Measurements from ENCODE around the gene TLCD5.

Gene TLCD5

GRCh38 chr11:120352405-120352804, 27.3 kb downstream of the TLCD5 start (continued):
- no peak for TF ChIP-seq PBX3 (CRISPR knock-in tag; IDR thresholded peaks at IDR 0.05)
- TF ChIP-seq ZBTB26 (tag by site-specific recombination; optimal IDR thresholded peaks at IDR 0.05), result no peak
- no peak for TF ChIP-seq ZNF558 (tag by site-specific recombination; IDR thresholded peaks at IDR 0.05)
- no peak for TF ChIP-seq ZNF664 (tag by site-specific recombination; IDR thresholded peaks at IDR 0.05)
- TF ChIP-seq ZNF354C (tag by site-specific recombination; IDR thresholded peaks at IDR 0.05; ENCODE audit: borderline replicate concordance, low read depth), result no peak
- TF ChIP-seq ZBTB17 (tag by site-specific recombination; IDR thresholded peaks at IDR 0.05), result no peak
- peak; percentile 80 for TF ChIP-seq FEZF1 (tag by site-specific recombination; IDR thresholded peaks at IDR 0.05)
- no peak; the same call in 1 of the 2 replicates for TF ChIP-seq ZNF629 (tag by site-specific recombination; IDR thresholded peaks at IDR 0.05)
- TF ChIP-seq ZNF777 (tag by site-specific recombination; IDR thresholded peaks at IDR 0.05; ENCODE audit: borderline replicate concordance), result no peak
- no peak for TF ChIP-seq ZFP37 (tag by site-specific recombination; IDR thresholded peaks at IDR 0.05)
- no peak for TF ChIP-seq ZNF155 (tag by site-specific recombination; IDR thresholded peaks at IDR 0.05)
- TF ChIP-seq ZXDB (tag by site-specific recombination; IDR thresholded peaks at IDR 0.05), result peak; percentile 79
- no peak for TF ChIP-seq ZNF600 (tag by site-specific recombination; IDR thresholded peaks at IDR 0.05)
- TF ChIP-seq KLF1 (tag by site-specific recombination; IDR thresholded peaks at IDR 0.05), result no peak; the same call in 1 of the 2 replicates
- TF ChIP-seq ZFHX2 (tag by site-specific recombination; conservative IDR thresholded peaks at IDR 0.05), result peak; percentile 58
- no peak for TF ChIP-seq TSHZ1 (tag by site-specific recombination; IDR thresholded peaks at IDR 0.05; ENCODE audit: borderline replicate concordance)
- no peak for TF ChIP-seq ZNF670 (tag by site-specific recombination; IDR thresholded peaks at IDR 0.05; ENCODE audit: low read depth)
- no peak for TF ChIP-seq KLF9 (tag by site-specific recombination; IDR thresholded peaks at IDR 0.05; ENCODE audit: low read depth)
- 0 out of 2 replicates have a peak, but pooled peaks have one; percentile 8 for TF ChIP-seq PRDM10 (tag by site-specific recombination; IDR thresholded peaks at IDR 0.05)
- peak; percentile 69; the same call in 1 of the 2 replicates for TF ChIP-seq OSR2 (tag by site-specific recombination; IDR thresholded peaks at IDR 0.05)
- no peak for TF ChIP-seq ZNF391 (tag by site-specific recombination; IDR thresholded peaks at IDR 0.05; ENCODE audit: borderline replicate concordance, low read depth)
- no peak for TF ChIP-seq ZNF514 (tag by site-specific recombination; IDR thresholded peaks at IDR 0.05)
- no peak for TF ChIP-seq ZNF621 (tag by site-specific recombination; IDR thresholded peaks at IDR 0.05)
- peak; percentile 54; the same call in 1 of the 2 replicates for TF ChIP-seq TCF7L2 (IDR thresholded peaks at IDR 0.05; ENCODE audit: borderline replicate concordance, low read depth, low read length)
- no peak for TF ChIP-seq ZNF211 (tag by site-specific recombination; IDR thresholded peaks at IDR 0.05; ENCODE audit: low read depth)
- TF ChIP-seq ZFP41 (tag by site-specific recombination; IDR thresholded peaks at IDR 0.05; ENCODE audit: borderline replicate concordance), result no peak
- no peak for TF ChIP-seq REST (tag by site-specific recombination; IDR thresholded peaks at IDR 0.05)
- TF ChIP-seq ZSCAN16 (tag by site-specific recombination; IDR thresholded peaks at IDR 0.05), result no peak

Data from HEK293 (cell line).